ENCODE data around the gene IL1RN.
A peak's percentile ranks its signal among the peaks of the same experiment; 100 is the strongest.

The IL1RN gene

DNA sequence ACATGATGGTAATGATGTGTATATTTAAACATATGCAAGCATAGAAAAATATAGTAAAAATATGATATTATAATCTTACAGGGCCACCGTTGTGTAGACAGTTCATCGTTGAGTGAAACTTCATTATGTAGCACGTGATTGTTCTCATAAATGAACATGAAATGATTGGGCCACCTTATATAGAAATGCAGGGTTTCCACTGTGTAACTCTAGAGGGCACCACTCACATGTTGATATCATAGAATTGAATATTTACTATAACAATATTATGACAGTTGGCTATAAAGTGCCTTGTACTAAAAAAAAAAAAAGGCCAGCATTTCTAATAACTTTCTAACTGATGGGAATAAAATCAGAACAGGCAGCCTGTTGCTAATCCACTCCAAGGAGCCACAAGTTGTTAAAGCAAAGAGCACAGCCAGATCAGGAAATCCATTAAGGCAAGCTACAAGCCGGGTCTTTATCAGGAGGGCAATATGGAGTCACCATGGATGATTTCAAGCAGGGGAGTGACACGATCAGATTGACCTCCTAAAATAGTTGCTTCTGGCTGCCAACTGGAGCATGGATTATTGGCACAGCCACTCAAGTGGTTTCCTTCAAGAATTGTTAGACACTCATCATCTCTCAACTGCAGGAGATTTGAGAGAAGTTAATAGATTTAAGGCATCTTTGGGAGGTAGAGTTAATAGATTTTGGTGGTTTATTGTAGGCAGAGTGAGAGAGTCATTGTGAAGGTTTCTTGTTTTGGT, 43.0 kb upstream of the IL1RN start:
- no peak for DNase-seq (ENCODE audit: extremely low read depth, low read depth)
- TF ChIP-seq, protein P1, sequence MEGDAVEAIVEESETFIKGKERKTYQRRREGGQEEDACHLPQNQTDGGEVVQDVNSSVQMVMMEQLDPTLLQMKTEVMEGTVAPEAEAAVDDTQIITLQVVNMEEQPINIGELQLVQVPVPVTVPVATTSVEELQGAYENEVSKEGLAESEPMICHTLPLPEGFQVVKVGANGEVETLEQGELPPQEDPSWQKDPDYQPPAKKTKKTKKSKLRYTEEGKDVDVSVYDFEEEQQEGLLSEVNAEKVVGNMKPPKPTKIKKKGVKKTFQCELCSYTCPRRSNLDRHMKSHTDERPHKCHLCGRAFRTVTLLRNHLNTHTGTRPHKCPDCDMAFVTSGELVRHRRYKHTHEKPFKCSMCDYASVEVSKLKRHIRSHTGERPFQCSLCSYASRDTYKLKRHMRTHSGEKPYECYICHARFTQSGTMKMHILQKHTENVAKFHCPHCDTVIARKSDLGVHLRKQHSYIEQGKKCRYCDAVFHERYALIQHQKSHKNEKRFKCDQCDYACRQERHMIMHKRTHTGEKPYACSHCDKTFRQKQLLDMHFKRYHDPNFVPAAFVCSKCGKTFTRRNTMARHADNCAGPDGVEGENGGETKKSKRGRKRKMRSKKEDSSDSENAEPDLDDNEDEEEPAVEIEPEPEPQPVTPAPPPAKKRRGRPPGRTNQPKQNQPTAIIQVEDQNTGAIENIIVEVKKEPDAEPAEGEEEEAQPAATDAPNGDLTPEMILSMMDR (IDR thresholded peaks at IDR 0.05; ENCODE audit: low read depth, low read length) = peak; percentile 43

DNA sequence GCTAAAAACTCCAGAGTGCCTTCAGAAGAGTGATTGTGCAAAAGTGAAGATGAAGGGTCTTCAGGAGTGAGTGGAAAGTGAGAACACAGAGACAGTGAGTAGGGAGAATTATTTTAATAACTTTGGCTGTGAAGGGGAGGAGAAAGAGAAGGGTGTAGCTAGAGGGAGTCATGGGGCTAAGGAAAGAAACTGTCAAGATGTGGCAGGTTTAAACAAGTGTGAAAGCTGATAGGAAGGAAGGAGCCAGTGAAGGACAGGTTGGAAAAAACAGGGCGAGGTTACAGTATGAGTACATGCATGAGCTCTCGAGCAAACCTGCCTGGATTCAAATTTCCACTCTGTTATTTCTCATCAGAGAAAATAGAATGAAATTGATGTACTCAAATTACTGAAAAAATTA, 41.9 kb upstream of the IL1RN start:
- TF ChIP-seq, protein P1 (IDR thresholded peaks at IDR 0.05; ENCODE audit: low read depth, low read length) = no peak
- no peak for DNase-seq (ENCODE audit: extremely low read depth, low read depth)

DNA sequence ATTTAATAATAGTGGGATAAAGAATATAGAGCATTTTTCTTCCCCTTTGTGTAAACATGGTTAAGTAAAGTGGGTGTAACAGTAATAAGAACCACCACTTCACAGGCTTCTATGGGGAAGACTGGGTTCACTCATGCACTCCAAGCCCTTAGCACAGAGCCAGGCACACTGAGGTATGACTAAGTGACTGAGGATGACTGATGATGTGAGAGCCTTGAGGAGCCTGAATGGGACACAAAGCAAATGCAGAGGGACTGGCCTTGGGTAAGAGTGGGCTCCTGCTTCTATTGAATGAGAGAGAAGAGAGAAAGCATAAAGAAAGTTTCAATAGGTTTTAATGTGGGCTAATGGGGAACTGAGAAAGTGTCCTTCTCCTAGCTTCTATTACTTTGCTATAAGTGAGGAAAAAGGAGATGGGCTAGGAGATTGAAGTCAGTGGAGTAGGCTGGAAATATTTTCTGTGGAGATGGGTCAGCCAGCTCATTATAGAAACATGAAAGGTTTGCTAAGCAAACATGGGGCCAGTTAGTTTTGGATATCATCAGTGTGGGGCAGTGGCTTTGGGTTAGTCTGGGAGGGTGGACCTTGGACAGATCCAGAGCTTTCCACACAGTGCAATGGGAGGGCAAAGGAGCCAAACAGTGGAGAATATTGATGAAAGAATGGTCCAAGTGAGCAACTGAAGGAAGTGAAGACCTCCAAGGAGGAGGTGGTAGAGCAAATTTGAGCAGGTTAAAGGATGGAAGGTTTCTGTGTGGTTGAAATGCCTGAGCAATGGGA, 39.0 kb upstream of the IL1RN start:
- no peak for DNase-seq (ENCODE audit: extremely low read depth, low read depth)

DNA sequence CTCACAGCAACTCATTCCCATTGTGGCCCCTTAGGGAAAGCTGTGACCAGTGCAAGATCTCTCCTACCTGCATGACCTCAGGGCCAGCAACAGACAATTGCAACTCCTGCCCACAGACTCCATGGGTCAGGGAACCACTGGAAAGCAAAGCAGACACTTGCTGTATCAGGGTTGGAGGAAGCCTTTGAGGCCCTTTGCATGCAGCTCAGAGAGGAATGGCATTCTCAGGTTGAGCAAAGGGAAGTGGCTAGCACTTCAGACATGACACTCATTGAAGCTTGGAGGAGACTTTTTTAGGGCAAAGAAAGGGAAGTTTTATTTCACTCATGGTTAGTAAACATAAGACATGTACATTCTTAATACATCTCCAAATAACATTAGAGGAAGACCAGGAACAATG, 37.5 kb upstream of the IL1RN start:
- TF ChIP-seq, protein P1 (IDR thresholded peaks at IDR 0.05; ENCODE audit: low read depth, low read length) = no peak
- DNase-seq (ENCODE audit: extremely low read depth, low read depth) = no peak

More for the DNA sequence above, 39.0 kb upstream of the IL1RN start:
- TF ChIP-seq, protein P1 (IDR thresholded peaks at IDR 0.05; ENCODE audit: low read depth, low read length) = no peak

DNA sequence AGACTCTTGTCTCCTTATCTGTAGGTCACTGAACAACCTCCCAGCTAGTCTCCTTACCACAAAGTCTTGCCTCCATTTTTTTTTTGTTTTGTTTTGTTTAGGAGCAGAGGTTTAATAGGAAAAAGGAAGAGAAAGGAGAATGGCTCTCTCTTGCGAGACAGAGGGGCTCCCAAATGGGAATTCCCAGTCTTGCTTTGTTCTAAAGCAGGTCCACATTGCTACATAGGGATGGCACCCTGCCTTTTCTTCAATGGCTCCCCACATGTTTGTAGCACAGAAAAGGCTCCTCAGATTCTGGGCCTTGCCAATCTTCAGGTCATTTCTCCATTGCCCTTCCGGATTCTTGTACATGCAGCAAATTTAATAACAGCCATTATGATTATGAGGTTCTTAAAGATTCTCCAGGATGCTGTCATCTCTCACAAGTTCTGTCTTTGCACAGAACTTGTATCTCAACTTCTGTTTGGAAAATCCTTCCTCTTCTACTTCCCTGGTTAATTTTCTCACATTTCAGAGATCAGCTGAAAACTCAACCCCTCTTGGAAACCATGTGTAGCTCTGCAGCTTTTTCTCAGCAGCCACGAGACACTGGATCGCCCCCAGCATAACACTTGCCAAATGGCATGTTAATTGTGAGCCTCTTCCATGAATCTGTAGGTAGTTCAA, 36.0 kb upstream of the IL1RN start:
- TF ChIP-seq, protein P1 (IDR thresholded peaks at IDR 0.05; ENCODE audit: low read depth, low read length) = no peak
- DNase-seq (ENCODE audit: extremely low read depth, low read depth) = no peak

DNA sequence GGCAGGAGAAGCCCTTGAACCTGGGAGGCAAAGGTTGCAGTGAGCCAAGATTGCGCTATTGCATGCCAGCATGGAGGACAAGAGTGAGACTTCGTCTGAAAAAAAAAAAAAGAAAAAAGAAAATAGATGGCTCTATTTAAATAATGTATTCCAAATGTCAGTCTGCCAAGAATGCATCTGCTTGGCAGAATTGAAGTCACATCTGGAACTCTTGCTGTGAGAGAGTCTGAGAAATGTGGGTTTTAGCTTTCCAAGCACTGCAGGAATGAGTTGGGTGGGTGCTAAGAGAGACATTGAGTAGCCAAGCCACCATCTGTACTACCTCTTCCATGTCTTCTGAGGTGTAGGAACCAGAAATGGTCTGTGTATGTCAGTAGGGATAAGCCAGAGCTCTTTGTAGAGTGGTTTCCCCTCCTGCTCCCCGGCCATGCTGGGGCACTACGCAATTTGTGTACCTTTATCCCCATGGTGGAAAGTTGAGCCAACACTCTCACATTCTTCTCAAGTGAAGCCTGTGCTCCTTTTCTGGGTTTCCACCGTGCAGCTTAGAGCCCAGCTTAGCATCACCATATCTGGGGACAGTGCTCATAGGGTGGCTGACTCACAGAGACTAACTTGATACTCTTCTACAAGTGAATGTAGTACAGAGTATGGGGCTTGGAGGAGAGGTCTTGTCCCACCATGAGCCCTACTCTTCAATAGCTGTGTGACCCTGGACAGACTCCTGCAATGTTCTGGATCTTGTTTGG, 34.4 kb upstream of the IL1RN start:
- no peak for DNase-seq (ENCODE audit: extremely low read depth, low read depth)
- TF ChIP-seq, protein P1 (IDR thresholded peaks at IDR 0.05; ENCODE audit: low read depth, low read length) = no peak
